Stimulated activated CD8-positive, alpha-beta memory T cell treated with anti-CD3 and anti-CD28 coated beads, Interleukin-7, amount 100 ng/mL, for 48 hours (primary cell): ENCODE data around the gene CACNA1A.
"Not testable (repeated sequence)": the region's sequence is repeated elsewhere in the genome, so short reads cannot be mapped to it uniquely, and the experiment has no call there.

Experiments
- DNase-seq, 2 donors: peaks; one replicate each; pipeline ENCODE4 v3.0.0-alpha.2; 2020; ENCODE audit warnings: low read depth in 1 of 2; ENCODE audit errors: extremely low read depth in 1 of 2

Gene CACNA1A

GRCh38 chr19:13282486-13283065, 223.7 kb downstream of the CACNA1A start:
- no peak for DNase-seq

GRCh38 chr19:13281567-13282291, 224.6 kb downstream of the CACNA1A start:
- DNase-seq: no peak

DNA sequence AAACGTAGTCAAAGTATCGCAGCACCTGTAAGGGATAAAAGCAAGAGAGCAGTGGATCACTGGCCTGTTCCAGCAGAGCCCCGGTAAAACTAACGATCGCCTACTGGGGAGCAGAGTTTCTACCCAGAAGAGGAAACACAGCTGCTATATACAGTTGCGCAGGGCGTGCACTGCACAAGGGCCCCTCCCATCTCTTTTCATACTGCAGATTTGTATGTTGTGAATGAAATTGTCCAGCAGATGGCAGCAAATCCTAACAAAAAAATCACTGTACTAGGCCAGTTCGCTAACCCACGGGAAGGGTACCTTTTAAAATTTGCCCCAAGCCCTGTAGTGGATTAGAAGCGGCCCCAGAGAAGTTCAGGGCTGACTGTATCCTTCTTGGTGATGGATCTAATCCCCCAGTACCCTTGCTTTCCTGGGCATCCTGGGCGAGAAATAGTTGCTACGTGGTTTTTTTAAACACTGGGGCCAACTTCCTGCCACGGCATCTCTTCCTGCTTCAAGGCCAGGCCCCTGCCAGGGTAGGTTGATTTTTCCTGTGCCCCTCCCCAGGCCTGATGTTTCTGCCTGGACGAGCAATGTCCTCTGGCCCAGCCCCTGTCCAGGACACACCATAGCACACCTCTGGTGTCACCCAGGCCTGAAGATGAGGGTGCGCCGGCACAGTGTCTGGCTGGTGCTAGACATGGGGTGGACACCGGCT, 229.0 kb downstream of the CACNA1A start:
- peak; percentile 15 to 28 for DNase-seq

DNA sequence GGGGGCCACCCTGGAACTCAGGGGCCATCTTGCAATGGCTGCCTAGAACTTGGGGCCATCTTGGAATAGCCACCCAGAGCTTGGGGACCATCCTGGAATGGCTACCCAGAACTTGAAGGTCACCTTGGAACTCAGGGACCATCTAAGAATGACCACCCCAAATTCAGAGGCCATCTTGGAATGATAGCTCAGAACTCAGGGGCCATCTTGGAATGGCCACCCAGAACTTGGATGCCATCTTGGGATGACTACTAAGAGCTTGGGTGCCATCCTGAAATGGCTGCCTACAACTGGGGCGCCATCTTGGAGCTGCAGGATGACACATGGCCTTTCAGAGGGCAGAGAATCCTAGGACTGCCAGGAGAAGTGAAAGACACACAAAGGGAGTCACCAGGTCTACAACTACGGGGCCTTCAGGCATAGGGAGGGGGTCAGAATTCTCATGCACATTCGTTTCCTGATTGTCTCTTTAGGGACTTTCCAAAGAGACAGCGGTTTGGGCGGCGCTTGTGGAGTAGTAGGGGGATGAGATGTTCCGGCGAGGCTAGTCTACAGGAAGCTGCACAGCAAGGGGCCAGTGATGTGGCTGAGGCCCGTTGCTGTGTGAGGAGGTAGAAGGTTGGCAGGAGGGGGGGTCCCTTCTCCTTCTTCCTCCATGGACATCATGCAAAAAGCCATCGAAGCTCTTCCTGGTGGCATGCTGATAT, 231.1 kb downstream of the CACNA1A start:
- no peak for DNase-seq

DNA sequence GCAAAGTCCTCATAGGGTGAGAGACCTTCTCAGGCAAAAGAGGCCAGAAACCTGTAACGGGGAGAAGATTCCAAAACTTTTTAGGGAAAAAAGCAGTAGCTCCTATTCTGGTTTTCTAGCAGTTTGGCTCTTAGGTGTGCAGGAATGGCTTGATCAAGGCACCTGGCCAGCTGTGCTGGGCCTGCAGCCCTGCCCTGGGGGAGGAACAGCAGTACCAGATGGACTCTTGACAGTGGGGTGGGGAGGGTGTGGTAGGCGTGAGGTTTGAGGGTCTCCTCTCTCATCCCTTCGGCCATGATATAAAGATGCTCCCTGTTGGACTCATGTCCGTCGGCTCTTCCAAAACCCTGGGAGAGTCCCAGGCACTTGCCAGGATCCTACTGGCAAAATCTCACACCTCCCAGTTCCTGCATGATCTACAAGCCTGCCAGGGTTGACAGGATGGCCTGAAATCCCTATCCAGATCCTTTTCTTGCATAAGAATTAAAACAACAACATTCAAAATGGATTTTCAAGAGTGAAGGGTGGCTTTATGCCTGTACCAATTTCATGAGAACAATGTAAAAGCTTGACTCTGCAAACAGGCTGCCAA, 235.7 kb downstream of the CACNA1A start:
- DNase-seq: no peak

- DNase-seq: no peak
Measured at GRCh38 chr19:13269348-13269747, 236.9 kb downstream of the CACNA1A start.

DNA sequence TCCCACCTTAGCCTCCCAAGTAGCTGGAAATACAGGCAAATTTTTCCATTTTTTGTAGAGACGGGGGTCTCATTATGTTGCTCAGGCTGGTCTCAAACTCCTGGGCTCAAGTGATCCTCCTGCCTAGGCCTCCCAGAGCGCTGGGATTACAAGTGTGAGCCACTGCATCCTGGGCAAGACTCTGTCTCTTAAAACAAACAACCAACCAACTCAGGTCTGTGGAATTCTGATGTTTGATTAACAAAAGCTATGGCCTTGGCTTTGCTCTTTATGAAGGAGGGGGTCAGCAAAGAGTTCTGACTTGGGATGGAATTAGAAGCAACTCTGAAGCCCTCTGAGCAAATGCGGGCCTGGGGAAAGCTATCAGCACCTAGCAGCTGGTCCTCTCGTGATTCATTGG, 238.4 kb downstream of the CACNA1A start:
- no peak for DNase-seq

DNA sequence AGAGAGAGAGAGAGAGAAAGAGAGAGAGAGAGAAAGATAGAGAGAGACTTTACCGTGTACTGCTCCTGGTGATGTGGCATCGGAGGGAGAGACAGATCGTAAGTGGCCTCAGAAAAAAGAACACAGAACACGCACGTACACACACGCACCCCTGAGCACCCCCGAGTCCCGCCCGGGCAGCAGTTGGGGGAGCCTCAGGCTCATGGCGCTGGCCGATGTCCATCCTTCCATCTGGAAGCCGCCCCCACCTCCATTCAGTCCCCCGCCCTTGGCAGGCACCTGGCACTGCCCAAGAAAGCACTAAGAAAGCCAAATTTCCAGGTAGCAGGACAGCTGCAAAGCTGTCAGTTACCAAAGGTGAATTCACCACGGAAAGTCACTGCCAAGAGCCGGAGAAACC, 239.1 kb downstream of the CACNA1A start:
- no peak for DNase-seq

DNA sequence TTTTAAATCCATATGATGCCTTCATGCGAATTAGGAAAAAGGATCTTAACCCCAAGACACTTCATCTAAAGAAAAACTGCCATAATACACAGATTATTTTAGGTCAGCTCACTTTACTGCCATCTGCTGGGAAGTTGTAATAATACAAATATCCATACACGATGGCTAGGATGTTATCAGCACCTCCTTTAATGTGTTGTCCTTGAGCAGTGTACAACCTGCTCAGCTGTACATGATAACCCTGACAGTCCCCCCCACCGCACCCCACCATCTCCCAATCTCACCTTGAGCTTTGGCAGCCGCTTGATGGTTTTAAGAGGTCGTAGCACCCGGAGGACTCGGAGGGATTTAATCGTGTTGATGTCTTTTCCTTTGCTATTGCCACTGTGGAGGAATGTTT, 243.8 kb downstream of the CACNA1A start:
- no peak for DNase-seq

GRCh38 chr19:13260883-13261653, 245.2 kb downstream of the CACNA1A start:
- DNase-seq: peak in 1 of 2 donors; percentile 28

GRCh38 chr19:13256918-13257317, 249.4 kb downstream of the CACNA1A start:
- DNase-seq: no peak

DNA sequence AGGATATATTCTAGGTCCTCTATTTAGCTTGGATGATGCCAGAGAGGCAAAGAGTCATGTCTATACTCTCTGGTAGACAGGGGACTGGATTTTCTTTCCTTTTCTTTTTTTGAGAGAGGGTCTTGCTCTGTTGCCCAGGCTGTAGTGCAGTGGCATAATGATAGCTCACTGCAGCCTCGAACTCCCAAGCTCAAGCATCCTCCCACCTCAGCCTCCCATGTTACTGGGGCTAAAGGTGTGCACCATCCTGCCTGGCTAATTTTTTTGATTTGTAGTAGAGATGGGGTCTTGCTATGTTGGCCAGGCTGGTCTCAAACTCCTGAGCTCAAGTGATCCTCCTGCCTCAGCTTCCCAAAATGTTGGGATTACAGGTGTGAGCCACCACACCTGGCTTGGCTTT, 249.9 kb downstream of the CACNA1A start:
- DNase-seq: not testable (repeated sequence)

DNA sequence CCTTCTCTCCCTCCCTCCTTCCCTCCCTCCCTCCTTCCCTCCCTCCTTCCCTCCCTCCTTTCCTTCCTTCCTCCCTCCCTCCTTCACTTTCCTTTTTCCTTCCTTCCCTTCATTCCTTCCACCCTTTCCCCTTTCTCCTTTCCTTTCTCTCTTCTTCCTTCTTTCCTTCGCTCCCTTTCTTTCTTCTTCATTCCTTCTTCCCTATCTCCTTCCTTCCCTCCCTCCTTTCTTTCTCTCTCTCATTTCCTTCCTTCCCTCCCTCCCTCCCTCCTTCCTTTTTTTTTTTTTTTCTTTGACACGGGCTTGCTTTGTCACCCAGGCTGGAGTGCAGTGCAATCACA, 250.6 kb downstream of the CACNA1A start:
- no peak for DNase-seq

DNA sequence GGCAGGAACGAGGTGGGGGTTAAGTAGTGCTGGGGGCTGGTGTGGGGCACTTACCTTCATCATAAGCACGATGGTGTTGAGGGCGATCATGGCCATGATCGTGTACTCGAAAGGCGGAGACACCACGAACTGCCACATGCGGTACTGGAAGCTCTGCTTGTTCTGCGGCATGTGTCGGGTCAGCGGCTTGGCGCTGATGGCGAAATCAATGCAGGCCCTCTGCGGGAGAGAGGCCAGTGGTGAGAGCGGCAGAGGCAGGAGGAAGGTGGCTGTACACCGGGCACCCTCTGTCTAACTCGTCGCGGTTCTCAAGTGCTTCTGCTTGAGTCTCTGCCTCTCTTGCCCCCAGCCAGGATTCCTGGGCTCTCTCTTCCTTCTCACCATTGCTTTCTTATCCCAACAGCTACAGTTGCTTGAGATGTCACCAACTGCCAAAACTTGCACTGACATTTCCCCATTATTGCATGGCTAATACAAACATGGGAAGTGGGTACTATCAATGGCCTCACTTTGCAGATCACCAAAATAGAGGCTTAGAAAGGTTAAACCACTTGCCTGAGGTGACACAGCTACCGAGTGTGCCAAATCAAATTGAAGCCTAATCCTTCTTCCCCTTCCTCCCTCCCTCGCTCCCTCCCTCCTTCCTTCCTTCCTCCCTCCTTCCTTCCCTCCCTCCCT, 251.1 kb downstream of the CACNA1A start:
- no peak for DNase-seq

- no peak for DNase-seq
Measured at GRCh38 chr19:13252569-13253335, 253.5 kb downstream of the CACNA1A start.

DNA sequence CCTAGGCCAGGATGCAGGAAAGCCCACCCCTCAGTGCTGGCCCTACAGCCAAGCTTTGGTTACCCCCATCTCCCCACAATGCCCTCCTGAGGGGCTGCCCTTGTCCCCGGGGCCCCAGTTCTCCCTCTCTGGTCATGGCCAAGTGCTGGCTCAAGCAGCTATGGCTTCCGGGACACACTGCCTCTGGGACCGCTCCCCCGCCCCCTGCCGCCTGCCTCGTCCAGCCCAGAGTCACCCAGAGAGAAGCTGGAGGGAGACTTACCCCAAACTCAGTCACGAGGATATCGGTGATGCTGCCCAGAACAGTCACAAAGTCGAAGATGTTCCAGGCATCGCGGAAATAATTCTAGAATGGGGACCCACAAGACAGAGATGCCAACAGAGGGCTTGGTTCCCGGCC, 261.4 kb downstream of the CACNA1A start:
- no peak for DNase-seq

DNA sequence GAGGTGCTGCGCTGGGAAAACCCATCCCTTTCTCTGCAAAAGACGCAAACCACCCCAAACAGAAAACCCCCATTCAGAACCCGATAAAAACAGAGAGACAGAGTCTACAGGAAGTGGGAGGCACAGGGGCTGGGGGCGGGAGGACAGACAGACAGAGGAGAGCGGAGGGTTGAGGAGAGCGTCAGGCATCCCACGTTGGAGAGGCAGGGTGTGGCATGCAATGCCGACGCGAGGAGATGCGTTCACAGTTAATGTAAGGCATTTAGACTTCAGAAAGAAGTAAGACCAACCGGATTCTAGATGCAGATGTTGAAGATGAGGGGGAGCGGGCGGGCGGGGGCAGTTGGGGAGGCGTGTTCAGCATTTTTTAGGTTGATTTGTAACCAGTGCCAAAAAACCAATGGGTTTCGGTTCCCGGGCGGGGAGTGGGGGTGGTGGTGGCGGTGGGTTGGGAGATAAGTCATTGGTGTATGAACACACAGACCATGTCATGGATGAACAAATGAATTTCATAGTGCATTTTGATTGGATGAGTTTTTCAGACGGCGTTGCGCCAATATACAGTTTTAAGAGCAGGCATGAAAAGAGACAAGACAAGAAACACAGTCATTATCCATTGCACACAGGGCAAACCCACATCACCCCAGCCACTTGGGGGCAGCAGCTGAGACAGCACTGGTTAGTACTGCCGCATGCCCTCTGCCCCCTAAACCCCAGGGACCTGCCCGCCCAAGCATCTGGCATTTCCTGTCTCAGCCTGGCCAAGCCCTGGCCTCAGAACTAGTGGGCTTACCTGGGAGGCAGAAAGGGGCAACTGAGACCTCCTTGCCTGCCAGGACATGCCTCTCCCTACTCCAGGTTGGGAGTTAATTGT, 264.8 kb downstream of the CACNA1A start:
- DNase-seq: peak; percentile 22 to 51

- DNase-seq: no peak
Measured at GRCh38 chr19:13240312-13241022, 265.8 kb downstream of the CACNA1A start.
